Measurements from ENCODE around the gene RERG.

The RERG gene

DNA sequence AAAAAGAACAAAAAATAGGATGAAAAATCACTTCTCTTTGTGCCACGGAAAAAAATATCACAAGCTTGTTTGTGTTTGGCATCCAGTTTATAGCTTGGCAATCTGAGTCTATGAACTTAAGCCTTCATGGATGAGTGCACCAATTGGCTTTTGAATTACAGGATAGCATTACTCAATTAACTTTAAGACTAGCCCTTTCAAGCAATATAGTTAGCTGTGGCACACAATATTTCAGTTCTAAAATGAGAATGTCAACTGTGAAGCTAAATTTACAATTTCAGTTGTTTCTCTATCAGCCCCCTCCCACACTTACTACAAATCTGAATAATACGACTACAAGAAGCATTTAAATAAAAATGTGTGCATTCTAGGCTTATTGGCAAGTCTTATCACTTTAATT lies 8.3 kb downstream of the RERG start:
- H3K4me1 ChIP-seq (ENCODE audit: low read depth, poor library complexity, severe bottlenecking) = no peaks in the 10 kb centered on the region
- H2AFZ ChIP-seq (ENCODE audit: low read depth) = no peak overlapping the region
- H4K20me1 ChIP-seq (ENCODE audit: insufficient read depth) = no peaks in the 10 kb centered on the region
- no peaks in the 10 kb centered on the region for H3K27me3 ChIP-seq (ENCODE audit: insufficient read depth, low read depth)
- H3K27ac ChIP-seq = no peak overlapping the region
- no peaks in the 10 kb centered on the region for H3K36me3 ChIP-seq (ENCODE audit: insufficient read depth)
- H3K79me2 ChIP-seq (ENCODE audit: insufficient read depth, low read depth) = no peaks in the 10 kb centered on the region
- H3K9ac ChIP-seq = no peak overlapping the region
- no peak overlapping the region for H3K4me3 ChIP-seq (IDR thresholded peaks at IDR 0.05; ENCODE audit: insufficient read depth, low read depth, low read length)
- H3K4me2 ChIP-seq = no peak overlapping the region
- TF ChIP-seq, protein P1, sequence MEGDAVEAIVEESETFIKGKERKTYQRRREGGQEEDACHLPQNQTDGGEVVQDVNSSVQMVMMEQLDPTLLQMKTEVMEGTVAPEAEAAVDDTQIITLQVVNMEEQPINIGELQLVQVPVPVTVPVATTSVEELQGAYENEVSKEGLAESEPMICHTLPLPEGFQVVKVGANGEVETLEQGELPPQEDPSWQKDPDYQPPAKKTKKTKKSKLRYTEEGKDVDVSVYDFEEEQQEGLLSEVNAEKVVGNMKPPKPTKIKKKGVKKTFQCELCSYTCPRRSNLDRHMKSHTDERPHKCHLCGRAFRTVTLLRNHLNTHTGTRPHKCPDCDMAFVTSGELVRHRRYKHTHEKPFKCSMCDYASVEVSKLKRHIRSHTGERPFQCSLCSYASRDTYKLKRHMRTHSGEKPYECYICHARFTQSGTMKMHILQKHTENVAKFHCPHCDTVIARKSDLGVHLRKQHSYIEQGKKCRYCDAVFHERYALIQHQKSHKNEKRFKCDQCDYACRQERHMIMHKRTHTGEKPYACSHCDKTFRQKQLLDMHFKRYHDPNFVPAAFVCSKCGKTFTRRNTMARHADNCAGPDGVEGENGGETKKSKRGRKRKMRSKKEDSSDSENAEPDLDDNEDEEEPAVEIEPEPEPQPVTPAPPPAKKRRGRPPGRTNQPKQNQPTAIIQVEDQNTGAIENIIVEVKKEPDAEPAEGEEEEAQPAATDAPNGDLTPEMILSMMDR (conservative IDR thresholded peaks at IDR 0.05; ENCODE audit: low read depth, low read length) = no peak

- Histone ChIP-seq H2AFZ (ENCODE audit: low read depth) (no peak overlapping the region), H3K36me3 (ENCODE audit: insufficient read depth) (no peaks in the 10 kb centered on the region), H3K4me3 (IDR thresholded peaks at IDR 0.05; ENCODE audit: insufficient read depth, low read depth, low read length) (no peak overlapping the region), H3K79me2 (ENCODE audit: insufficient read depth, low read depth) (no peaks in the 10 kb centered on the region), H4K20me1 (ENCODE audit: insufficient read depth) (no peaks in the 10 kb centered on the region), H3K4me2 (no peak overlapping the region), H3K27ac (no peak overlapping the region), H3K4me1 (ENCODE audit: low read depth, poor library complexity, severe bottlenecking) (no peaks in the 10 kb centered on the region), H3K9ac (no peak overlapping the region), H3K27me3 (ENCODE audit: insufficient read depth, low read depth) (no peaks in the 10 kb centered on the region)
- TF ChIP-seq, protein P1 (conservative IDR thresholded peaks at IDR 0.05; ENCODE audit: low read depth, low read length) = no peak
Observed at GRCh38 chr12:15209782-15210181, 11.4 kb downstream of the RERG start.

- Histone ChIP-seq H3K36me3 (ENCODE audit: insufficient read depth) (no peaks in the 10 kb centered on the region), H3K9ac (no peak overlapping the region), H3K4me3 (IDR thresholded peaks at IDR 0.05; ENCODE audit: insufficient read depth, low read depth, low read length) (no peak overlapping the region), H3K4me2 (no peak overlapping the region), H3K4me1 (ENCODE audit: low read depth, poor library complexity, severe bottlenecking) (no peaks in the 10 kb centered on the region), H3K27ac (no peak overlapping the region), H3K79me2 (ENCODE audit: insufficient read depth, low read depth) (no peaks in the 10 kb centered on the region), H2AFZ (ENCODE audit: low read depth) (no peak overlapping the region), H3K27me3 (ENCODE audit: insufficient read depth, low read depth) (no peaks in the 10 kb centered on the region), H4K20me1 (ENCODE audit: insufficient read depth) (no peaks in the 10 kb centered on the region)
- TF ChIP-seq, protein P1 (conservative IDR thresholded peaks at IDR 0.05; ENCODE audit: low read depth, low read length) = no peak
Observed at GRCh38 chr12:15208871-15209656, 12.2 kb downstream of the RERG start.

- no peak overlapping the region for H3K4me2 ChIP-seq
- no peaks in the 10 kb centered on the region for H3K79me2 ChIP-seq (ENCODE audit: insufficient read depth, low read depth)
- H2AFZ ChIP-seq (ENCODE audit: low read depth) = no peak overlapping the region
- no peak overlapping the region for H3K9ac ChIP-seq
- no peaks in the 10 kb centered on the region for H4K20me1 ChIP-seq (ENCODE audit: insufficient read depth)
- TF ChIP-seq, protein P1 (conservative IDR thresholded peaks at IDR 0.05; ENCODE audit: low read depth, low read length) = no peak
- no peak overlapping the region for H3K27ac ChIP-seq
- H3K36me3 ChIP-seq (ENCODE audit: insufficient read depth) = no peaks in the 10 kb centered on the region
- H3K27me3 ChIP-seq (ENCODE audit: insufficient read depth, low read depth) = no peaks in the 10 kb centered on the region
- H3K4me3 ChIP-seq (IDR thresholded peaks at IDR 0.05; ENCODE audit: insufficient read depth, low read depth, low read length) = no peak overlapping the region
- no peaks in the 10 kb centered on the region for H3K4me1 ChIP-seq (ENCODE audit: low read depth, poor library complexity, severe bottlenecking)
Observed at GRCh38 chr12:15208140-15208539, 13.1 kb downstream of the RERG start.

Measured in KMS-11 (cell line).